Stimulated activated CD8-positive, alpha-beta memory T cell treated with anti-CD3 and anti-CD28 coated beads, Interleukin-7, amount 100 ng/mL, for 24 hours (primary cell): Measurements from ENCODE around the gene ULBP1.
A peak's percentile ranks its signal among the peaks of the same experiment; 100 is the strongest.
"Not testable (repeated sequence)": the region's sequence is repeated elsewhere in the genome, so short reads cannot be mapped to it uniquely, and the experiment has no call there.

Experiments used
- DNase-seq: peaks from one replicate; pipeline ENCODE4 v3.0.0-alpha.2; 2020; ENCODE audit warnings: low read depth

ULBP1 gene, protein sequence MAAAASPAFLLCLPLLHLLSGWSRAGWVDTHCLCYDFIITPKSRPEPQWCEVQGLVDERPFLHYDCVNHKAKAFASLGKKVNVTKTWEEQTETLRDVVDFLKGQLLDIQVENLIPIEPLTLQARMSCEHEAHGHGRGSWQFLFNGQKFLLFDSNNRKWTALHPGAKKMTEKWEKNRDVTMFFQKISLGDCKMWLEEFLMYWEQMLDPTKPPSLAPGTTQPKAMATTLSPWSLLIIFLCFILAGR

DNA sequence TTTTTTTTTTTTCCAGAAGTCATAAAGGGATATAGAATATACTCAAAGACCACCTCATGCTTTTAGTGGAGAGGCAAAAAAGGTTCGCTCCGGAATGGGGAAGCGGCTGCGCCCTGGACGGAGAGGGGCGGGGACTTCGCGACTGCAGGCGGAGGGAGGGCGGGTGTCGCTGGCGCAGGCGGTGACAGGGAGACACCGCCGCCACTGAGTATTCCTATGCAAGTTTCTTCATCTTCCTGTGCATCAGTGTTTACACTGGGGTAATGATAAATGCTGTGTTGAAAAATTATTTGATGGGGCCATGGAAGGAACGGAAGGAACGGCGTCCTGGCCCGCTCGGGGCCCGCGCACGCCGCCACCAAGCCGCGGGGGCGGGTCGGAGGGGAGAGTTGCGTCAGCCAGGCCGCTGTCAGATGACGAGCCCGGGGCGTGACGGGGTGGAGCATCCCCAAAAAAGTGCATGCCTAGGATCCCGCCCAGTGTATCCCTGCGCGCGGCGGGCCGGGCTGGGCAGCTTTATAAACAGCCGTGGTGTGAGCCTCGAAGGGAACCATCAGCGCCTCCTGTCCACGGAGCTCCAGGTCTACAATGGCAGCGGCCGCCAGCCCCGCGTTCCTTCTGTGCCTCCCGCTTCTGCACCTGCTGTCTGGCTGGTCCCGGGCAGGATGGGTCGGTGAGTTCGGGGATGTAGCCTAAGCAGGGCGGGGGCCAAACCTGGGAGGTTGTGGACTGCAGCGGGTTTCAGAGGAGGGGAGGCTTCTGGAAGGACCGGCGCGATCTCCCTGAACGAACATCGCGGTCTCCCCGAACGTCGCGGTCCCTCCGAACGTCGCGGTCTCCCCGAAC lies at the start of gene ULBP1:
TSS of gene ULBP1 (plus strand) at position 482 of the 846 bp plus-strand sequence. CDS start at position 589, 107 bp downstream.
- peak; percentile 62 for DNase-seq

- DNase-seq = no peak
These were observed 47.5 kb upstream of the ULBP1 start for GRCh38 chr6:149915970-149916865.

- no peak for DNase-seq
These were observed 46.1 kb upstream of the ULBP1 start for GRCh38 chr6:149917679-149918078.

- DNase-seq = no peak
These were observed 45.4 kb upstream of the ULBP1 start for GRCh38 chr6:149918151-149918905.

- not testable (repeated sequence) for DNase-seq
These were observed 44.5 kb upstream of the ULBP1 start for GRCh38 chr6:149919126-149919833.

- DNase-seq = no peak
These were observed 43.9 kb upstream of the ULBP1 start for GRCh38 chr6:149919834-149920225.

- DNase-seq = no peak
These were observed 42.4 kb upstream of the ULBP1 start for GRCh38 chr6:149921361-149921760.

GRCh38 chr6:149922091-149922490 lies 41.7 kb upstream of the ULBP1 start:
- DNase-seq = not testable (repeated sequence)

- DNase-seq = peak; percentile 62
These were observed 41.0 kb upstream of the ULBP1 start, which contains the start of gene RAET1G for GRCh38 chr6:149922642-149923326. Gene RAET1G (minus strand): TSS chr6:149923121. CDS start chr6:149923010, 111 bp downstream.

DNA sequence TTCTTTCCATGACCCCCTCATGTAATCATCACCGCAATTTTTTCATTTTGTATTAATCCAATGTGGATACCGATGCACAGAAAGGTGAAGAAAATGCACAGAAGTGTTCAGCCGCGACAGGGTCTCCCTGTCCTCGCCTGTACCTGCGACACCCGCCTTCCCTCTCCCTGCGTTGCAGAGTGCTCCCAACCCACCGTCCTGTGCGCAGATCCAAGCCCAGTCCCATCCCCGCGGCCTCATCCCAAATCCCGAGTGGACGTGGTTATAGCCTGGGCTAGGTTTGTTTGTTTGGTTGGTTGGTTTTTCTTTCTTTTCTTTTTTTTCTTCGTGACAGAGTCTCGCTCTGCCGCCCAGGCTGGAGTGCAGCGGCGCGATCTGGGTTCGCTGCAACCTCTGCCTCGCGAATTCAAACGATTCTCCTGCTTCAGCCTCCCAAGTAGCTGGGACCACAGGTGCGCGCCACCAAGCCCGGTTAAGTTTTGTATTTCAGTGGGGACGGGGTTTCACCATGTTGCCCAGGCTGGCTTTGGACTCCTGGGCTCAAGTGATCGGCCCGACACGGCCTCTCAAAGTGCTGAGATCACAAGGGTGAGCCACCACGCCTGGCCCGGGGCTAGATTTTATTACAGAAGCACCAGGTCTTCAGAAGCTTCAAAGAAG lies 40.3 kb upstream of the ULBP1 start:
- no peak for DNase-seq

GRCh38 chr6:149924206-149924932 lies 39.4 kb upstream of the ULBP1 start:
- no peak for DNase-seq

- no peak for DNase-seq
These were observed 38.9 kb upstream of the ULBP1 start for GRCh38 chr6:149924933-149925252.

- no peak for DNase-seq
These were observed 38.3 kb upstream of the ULBP1 start for GRCh38 chr6:149925253-149925973.

DNA sequence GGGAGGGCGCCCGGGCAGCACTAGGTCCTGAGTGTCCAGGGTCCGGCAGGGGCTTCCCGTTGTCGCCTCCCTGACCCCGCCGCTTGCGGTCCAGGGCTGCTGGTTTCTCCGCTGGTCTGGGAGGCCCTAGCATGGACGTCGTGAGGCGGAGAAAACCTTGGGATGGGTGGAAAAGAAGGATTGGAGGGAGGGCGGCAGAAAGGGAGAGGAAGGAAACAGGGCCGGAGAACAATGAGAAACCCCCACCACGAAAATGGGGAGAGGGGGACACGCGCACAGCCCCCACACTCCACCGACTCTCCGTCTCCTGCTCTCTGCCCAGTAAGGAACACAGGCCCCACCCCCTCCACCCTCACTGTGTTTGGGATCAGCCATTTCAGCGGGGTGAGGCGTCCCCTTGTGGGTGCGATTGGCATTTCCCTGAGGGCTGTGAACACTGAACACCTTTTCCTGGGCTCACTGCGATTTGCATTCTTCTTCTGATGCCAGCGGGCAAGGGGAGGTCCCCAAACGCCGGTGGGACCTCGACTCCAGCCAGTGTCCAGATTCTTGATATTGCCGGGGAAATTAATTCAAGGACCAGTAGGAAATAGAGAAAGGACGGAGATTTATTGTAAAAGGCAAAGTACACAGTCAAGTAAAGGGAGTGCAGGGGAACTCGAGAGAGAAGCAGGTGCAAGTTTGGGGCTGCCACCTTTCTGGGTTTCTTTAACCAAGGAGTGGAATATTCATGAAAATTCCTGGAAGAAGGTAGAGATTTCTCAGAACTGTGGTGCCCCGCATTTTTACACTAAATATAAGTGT lies 37.6 kb upstream of the ULBP1 start:
- DNase-seq = peak; percentile 58

DNA sequence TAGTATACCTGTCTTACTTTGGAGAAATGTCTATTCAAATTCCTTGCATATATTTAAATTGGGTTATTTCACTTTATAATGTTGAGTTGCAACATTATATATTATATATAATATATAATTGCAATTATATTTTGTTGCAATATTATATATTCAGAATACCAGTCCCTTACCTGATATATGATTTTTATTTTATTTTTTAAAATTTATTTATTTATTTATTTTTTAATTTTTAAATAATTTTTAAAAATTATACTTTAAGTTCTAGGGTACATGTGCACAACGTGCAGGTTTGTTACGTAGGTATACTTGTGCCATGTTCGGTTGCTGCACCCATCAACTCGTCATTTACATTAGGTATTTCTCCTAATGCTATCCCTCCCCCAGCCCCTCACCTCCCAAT lies 36.7 kb upstream of the ULBP1 start:
- DNase-seq = not testable (repeated sequence)

- no peak for DNase-seq
These were observed 34.3 kb upstream of the ULBP1 start for GRCh38 chr6:149929422-149929821.

DNA sequence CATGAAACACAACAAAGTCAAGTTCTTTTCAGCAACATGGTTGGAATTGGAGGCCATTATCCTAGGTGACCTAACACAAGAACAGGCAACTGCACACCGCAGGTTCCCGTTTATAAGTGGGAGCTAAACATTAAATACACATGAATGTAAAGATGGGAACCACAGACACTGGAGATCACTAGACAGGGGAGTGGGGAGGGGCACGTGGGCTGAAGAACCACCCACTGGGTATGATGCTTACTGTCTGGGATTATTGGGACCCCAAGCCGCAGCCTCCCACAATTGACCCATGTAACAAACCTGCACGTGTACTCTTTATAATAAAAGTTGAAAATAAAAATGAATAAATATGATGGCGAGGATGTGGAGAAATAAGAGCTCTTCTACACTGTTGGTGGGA lies 32.2 kb upstream of the ULBP1 start:
- no peak for DNase-seq

- DNase-seq = no peak
These were observed 30.7 kb upstream of the ULBP1 start for GRCh38 chr6:149933036-149933435.
